IPS-18a (cell line): ENCODE data around the gene ZKSCAN4.

Experiments
- H3K27ac ChIP-seq: one replicate; pipeline ENCODE4 v1.5.1; 2013; ENCODE audit warnings: low read length
- H3K27me3 ChIP-seq: one replicate; pipeline ENCODE4 v1.6.1; 2013; ENCODE audit warnings: mild to moderate bottlenecking, low read length; ENCODE audit not compliant: control insufficient read depth, insufficient read depth
- H3K36me3 ChIP-seq: one replicate; pipeline ENCODE4 v1.6.1; 2013; ENCODE audit warnings: low read depth, low read length; ENCODE audit not compliant: control insufficient read depth
- H3K4me1 ChIP-seq: one replicate; pipeline ENCODE4 v1.6.1; 2013; ENCODE audit warnings: low read depth, low read length; ENCODE audit not compliant: control insufficient read depth
- H3K4me3 ChIP-seq: one replicate; pipeline ENCODE4 v1.5.1; 2013; ENCODE audit warnings: low read length
- H3K9ac ChIP-seq: one replicate; pipeline ENCODE4 v1.6.1; 2013; ENCODE audit warnings: mild to moderate bottlenecking, low read length, moderate library complexity
- H3K9me3 ChIP-seq: one replicate; pipeline ENCODE4 v1.6.1; 2013; ENCODE audit warnings: low read depth, low read length; ENCODE audit not compliant: control insufficient read depth

ZKSCAN4 gene

DNA sequence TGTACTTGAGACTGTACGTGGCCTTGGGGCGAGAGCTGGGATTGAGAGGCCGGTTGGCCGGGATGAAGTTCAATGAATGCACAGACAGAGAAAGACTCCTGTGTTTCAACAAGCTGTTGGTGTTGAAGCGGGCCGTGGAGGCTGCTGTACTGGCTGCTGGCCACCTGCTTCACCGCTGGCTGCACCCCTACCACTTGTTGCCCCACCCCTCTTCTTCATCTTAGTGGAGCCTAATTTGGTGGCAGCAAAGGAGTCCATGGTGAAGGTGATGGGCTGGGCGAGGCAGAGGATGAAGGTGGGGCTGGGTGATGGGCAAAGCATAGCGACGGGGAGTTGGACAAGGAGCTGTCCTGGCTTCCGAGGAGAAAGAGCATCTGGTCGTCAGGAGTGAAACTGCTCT, 34.2 kb downstream of the ZKSCAN4 start:
- H3K9ac ChIP-seq = no peak overlapping the region
- peaks cover 8% of the 10 kb centered on the region for H3K4me1 ChIP-seq
- no peaks in the 10 kb centered on the region for H3K9me3 ChIP-seq
- H3K36me3 ChIP-seq = no peaks in the 10 kb centered on the region
- peaks cover 67% of the 10 kb centered on the region for H3K27me3 ChIP-seq
- peak overlapping the region; percentile 64 for H3K4me3 ChIP-seq
- no peak overlapping the region for H3K27ac ChIP-seq

DNA sequence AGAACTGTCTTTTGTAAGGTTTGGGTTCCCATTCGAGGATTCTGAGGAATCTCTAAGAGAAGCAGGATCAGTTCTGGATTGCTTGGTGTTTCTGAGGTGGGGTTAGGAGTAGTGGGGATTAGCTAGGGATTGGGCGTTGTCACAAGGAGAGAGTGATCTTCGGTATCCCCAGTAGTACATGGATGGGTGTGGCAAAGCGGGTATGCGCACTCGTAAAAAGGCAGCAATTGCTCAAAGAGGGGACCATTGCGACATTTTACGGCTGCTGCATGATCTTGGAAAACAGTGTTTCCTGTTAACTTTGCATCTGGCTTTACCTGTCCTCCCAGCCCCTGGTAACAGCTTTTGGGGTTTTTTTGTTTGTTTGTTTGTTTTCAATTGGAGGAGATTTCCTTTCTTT, 36.6 kb downstream of the ZKSCAN4 start:
- Histone ChIP-seq H3K9ac (no peak overlapping the region), H3K36me3 (no peaks in the 10 kb centered on the region), H3K4me1 (peaks cover 11% of the 10 kb centered on the region), H3K9me3 (no peaks in the 10 kb centered on the region), H3K27me3 (peaks cover 68% of the 10 kb centered on the region), H3K27ac (no peak overlapping the region), H3K4me3 (no peak overlapping the region)

DNA sequence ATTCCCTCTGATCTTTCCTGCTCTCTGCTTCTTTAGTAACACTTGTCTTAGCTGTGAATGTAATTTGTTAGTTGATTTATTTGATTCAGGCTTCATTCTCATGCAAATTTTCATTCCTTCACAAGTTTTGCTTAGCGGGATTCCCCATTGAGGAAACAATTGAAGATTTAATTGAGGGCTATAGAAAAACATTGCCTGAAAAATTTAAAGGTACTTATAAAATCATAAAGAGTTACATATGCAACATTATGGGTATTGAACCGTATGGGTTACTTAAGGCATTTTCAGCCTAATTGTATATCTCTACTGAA, 38.9 kb downstream of the ZKSCAN4 start:
- H3K36me3 ChIP-seq = no peaks in the 10 kb centered on the region
- H3K4me3 ChIP-seq = peak overlapping the region; percentile 74
- no peaks in the 10 kb centered on the region for H3K9me3 ChIP-seq
- peaks cover 15% of the 10 kb centered on the region for H3K4me1 ChIP-seq
- H3K27me3 ChIP-seq = peaks cover 72% of the 10 kb centered on the region
- H3K27ac ChIP-seq = no peak overlapping the region
- H3K9ac ChIP-seq = no peak overlapping the region

DNA sequence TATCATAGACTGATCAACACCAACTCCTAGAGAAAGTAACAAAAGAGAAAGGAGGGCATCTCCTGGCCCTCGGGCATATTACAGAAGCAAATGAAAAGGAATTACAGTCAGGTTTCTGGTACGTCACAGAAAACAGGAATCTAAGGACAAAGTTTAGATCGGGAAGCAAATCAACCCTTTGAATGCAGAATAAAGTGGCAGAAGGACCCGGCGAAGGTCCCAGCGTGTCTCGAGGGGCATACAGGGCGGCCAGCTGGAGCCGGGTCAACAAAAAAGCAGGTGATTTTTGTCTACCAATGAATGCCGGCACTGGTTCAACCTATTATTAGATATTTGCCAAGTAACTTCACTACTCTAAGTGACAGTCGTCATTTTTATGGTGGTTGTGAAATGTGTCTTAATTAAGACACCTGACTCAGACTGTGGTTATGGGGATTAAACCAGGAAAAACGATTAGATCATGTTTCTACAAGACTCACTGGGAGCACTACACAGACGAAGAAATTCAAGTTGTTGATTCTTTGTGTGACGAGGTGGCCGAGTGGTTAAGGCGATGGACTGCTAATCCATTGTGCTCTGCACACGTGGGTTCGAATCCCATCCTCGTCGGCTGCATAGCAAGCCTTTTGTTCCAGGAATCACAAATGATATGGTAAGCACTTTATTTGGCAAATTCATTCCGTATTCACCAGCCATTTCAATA, 39.4 kb downstream of the ZKSCAN4 start:
- Histone ChIP-seq H3K27me3 (peaks cover 74% of the 10 kb centered on the region), H3K36me3 (no peaks in the 10 kb centered on the region), H3K4me3 (peak overlapping the region; percentile 74), H3K27ac (no peak overlapping the region), H3K9me3 (no peaks in the 10 kb centered on the region), H3K9ac (peak overlapping the region; percentile 35), H3K4me1 (peaks cover 15% of the 10 kb centered on the region)

DNA sequence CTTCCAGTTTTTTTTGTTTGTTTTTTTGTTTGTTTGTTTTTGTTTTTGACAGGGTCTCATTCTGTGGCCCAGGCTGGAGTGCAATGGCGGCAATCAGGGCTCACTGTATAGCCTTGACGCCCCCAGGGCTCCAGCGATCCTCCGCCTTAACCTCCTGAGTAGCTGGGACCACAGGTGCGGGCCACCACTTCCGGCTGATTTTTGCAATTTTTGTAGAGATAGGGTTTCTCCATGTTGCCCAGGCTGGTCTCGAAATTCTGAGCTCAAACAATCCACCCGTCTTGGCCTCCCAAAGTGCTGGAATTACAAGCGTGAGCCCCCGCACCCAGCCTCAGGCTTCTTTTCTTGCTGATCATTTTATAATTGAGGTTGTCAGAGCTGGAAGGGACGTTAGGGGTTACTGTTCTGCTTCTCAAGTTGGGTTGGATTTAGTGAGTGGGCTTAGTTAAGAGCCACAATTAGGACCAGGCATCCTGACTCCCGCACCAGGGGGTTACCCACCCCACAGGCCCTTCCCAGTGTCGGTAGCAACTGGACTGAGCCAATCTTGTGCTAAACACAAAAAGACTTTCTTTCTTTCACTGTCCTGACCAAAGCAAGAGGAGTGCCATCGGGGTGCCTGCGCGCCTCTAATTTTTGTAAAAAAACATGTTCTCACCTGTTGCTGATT, 40.1 kb downstream of the ZKSCAN4 start:
- Histone ChIP-seq H3K36me3 (no peaks in the 10 kb centered on the region), H3K4me1 (peaks cover 15% of the 10 kb centered on the region), H3K9ac (peak overlapping the region; percentile 35), H3K4me3 (peak overlapping the region; percentile 74), H3K27ac (no peak overlapping the region), H3K9me3 (no peaks in the 10 kb centered on the region), H3K27me3 (peaks cover 80% of the 10 kb centered on the region)

DNA sequence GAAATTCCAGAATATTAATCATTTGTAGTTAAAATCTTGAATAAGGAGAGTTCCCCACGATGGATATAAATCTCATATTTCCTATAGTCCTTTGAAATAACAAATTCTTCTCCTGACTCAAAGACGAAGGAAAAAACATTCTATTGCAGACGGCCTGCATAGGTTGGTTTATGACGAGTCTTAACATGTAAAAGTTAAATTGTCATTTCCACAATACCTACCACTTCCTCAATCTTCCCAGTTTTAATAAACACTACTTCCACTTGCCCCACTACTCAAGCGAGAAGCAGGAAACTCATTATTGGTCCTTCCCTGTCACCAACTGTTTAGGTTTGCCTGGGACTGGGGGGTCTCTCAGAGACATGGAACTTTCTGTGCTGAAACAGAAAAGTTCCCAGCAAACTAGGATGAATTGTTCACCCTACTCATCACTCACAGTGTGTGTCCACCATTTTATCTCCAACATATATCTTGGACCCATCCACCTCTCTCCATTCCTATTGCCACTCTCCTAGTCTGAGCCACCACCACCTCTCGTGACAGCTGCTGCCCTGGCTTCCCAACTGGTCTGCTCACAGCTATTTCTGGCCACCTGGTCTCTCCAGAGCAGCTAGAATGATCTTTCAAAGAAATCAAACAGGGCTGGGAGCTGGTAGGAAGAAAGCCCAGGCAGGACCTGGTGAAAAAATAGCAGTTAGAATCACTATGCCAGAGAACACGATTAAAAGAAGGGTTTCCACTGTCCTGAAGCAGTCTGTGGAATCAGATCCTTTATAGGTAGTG, 42.1 kb downstream of the ZKSCAN4 start:
- Histone ChIP-seq H3K36me3 (no peaks in the 10 kb centered on the region), H3K27ac (no peak overlapping the region), H3K9me3 (no peaks in the 10 kb centered on the region), H3K4me3 (no peak overlapping the region), H3K27me3 (peaks cover 88% of the 10 kb centered on the region), H3K9ac (no peak overlapping the region), H3K4me1 (peaks cover 12% of the 10 kb centered on the region)

DNA sequence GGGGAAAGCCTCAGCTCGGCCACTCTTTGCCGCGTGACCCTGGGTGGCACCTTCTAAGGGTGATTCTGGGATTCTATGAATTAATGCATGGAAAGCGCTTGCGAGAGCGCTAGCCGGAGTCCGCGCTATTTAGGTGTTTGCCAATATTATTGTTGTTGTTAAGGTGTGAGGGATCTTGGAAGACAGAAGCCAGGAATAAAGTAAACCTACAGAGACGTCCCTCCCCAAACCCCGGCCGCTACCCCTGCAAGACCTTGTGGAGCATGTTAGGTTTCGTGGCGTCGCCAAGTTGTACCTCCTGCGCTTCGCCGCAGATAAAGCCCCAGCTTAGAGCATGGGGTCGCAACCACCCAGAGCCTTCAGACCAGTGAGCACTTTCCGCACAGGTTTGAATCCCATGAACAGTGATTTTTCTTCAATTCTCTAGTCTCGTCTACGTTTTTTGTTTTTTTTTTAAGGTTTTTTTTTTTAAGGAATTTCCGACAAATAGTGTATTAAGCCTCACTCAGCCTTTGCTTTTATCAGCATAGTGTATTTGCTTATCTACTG, 43.9 kb downstream of the ZKSCAN4 start:
- Histone ChIP-seq H3K4me3 (peak overlapping the region; percentile 67), H3K27ac (no peak overlapping the region), H3K36me3 (no peaks in the 10 kb centered on the region), H3K4me1 (peaks cover 12% of the 10 kb centered on the region), H3K9ac (peak overlapping the region; percentile 12), H3K27me3 (peaks cover 92% of the 10 kb centered on the region), H3K9me3 (no peaks in the 10 kb centered on the region)

DNA sequence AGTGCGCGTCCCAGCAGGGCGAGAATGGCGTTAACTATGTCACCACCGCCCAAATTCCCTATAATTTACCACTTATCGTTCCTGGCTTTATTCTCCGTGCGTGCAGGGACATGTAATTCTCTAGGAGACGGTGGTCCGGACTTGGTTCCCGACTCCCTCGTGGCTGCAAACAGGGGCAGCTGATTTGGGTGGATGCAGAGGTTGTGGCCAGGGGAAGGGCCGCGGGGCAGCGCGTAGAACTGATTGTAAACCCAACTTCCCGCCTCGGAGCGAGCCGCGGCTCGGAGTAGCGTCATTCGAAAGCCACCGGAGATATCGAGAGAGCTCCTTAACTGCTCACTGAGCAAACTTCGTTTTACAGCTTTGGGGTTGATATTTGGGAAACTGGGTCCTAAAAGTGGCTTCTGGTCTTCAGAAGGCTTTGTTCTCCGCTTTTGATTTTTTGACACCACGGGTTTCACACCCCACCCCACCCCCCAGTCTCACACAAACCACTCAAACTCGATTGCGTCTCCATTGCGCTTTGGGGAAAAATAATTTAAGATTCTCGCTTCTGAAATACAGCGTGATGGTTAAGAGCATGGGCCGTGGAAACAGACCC, 44.5 kb downstream of the ZKSCAN4 start:
- Histone ChIP-seq H3K4me3 (peak overlapping the region; percentile 67), H3K36me3 (no peaks in the 10 kb centered on the region)

DNA sequence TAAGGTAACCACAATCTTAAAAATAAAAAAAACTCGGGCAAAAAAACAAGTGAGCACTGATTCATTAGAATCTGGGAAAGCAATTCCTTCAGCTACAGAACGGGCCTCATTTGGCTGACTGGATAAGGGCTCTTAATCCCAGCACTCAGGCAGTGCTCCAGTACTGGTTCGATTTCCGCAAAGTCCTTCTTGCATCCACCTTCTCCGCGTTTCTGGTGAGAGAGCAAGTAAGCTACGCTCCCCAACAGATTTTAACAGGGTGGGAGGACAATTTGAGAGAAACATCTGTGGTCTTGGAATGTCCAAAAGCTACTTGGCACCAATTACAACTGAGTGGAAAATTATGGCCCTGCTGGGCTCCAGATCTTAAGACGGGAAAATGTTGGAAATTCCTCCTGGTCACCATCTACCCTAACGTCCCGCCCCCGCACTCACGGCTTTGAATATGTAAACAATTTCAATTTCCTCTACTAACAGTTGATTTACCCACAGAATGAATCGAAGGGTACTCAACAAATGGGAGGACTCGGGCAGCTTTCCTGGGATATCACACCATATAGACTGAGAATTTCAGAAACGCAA, 45.0 kb downstream of the ZKSCAN4 start:
- Histone ChIP-seq H3K27me3 (peaks cover 88% of the 10 kb centered on the region), H3K27ac (no peak overlapping the region), H3K9me3 (no peaks in the 10 kb centered on the region), H3K36me3 (no peaks in the 10 kb centered on the region), H3K4me3 (peak overlapping the region; percentile 67), H3K4me1 (peaks cover 14% of the 10 kb centered on the region), H3K9ac (peak overlapping the region; percentile 12)

More for the DNA sequence above, 44.5 kb downstream of the ZKSCAN4 start:
- peaks cover 14% of the 10 kb centered on the region for H3K4me1 ChIP-seq
- peak overlapping the region; percentile 12 for H3K9ac ChIP-seq
- peaks cover 88% of the 10 kb centered on the region for H3K27me3 ChIP-seq
- no peak overlapping the region for H3K27ac ChIP-seq
- H3K9me3 ChIP-seq = no peaks in the 10 kb centered on the region

DNA sequence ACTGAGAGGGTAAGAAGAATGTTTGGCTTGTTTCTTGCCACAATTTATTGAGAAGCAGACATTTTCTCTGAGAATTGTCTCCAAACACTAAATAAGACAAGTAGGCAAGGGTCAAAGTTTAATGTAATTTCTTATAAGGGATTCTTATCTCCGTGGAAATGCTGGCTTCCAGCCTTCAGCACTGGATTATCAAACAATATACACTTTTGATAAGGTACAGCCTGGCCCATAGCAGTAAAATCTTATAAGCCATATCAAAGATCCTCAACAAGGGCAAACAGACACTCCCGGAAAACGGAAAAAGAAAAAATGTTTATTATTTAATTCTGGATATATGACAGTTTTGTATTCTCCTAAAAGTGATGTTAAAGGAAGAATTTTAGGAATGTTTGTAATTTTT, 45.5 kb downstream of the ZKSCAN4 start:
- Histone ChIP-seq H3K4me3 (peak overlapping the region; percentile 67), H3K27ac (no peak overlapping the region), H3K9ac (no peak overlapping the region), H3K27me3 (peaks cover 88% of the 10 kb centered on the region), H3K36me3 (no peaks in the 10 kb centered on the region), H3K4me1 (peaks cover 12% of the 10 kb centered on the region), H3K9me3 (no peaks in the 10 kb centered on the region)

DNA sequence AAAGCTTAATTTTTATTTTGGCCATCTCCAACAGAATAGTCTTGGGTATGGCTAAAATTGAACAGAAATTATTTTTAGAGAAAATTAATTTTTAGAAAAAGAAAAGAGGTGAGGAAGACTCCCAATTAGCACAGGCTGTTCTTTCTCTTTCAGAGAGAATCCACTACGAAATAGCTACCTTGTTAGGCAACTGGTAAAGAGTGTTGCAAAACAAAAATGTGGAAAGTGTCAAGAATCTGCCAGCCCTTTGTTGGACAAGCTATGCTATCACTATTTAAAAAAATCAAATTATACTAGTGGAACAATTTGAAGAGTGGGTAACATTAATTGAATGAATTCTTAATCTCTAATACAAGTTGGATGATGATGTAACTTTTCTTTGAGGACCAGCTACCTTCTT, 46.2 kb downstream of the ZKSCAN4 start:
- peaks cover 10% of the 10 kb centered on the region for H3K4me1 ChIP-seq
- no peak overlapping the region for H3K9ac ChIP-seq
- no peaks in the 10 kb centered on the region for H3K9me3 ChIP-seq
- no peaks in the 10 kb centered on the region for H3K36me3 ChIP-seq
- H3K4me3 ChIP-seq = no peak overlapping the region
- no peak overlapping the region for H3K27ac ChIP-seq
- peaks cover 85% of the 10 kb centered on the region for H3K27me3 ChIP-seq
